Coronary artery (tissue), 2 donors: Measurements from ENCODE around the gene GNAT2.
"Not testable (repeated sequence)": the region's sequence is repeated elsewhere in the genome, so short reads cannot be mapped to it uniquely, and the experiment has no call there.

Experiments
- DNase-seq: peaks from one replicate; pipeline ENCODE4 v3.0.0-alpha.2; 2017; ENCODE audit warnings: low spot score
- H3K27ac ChIP-seq, 2 donors: fragments of 200-600 bp; sonication (generic); one replicate each; pipeline ENCODE4 v1.5.1; 2016 to 2019
- H3K4me3 ChIP-seq: fragments of 200-600 bp; sonication (generic); 2 replicates; pipeline ENCODE4 v1.5.1; 2016; ENCODE audit warnings: mild to moderate bottlenecking, moderate library complexity
- CTCF ChIP-seq: fragments of 200-600 bp; sonication (generic); IDR thresholded peaks from one replicate; pipeline ENCODE4 v1.5.1; 2019; ENCODE audit warnings: antibody characterized with exemption

Gene GNAT2

GRCh38 chr1:109619576-109620400, at the start of gene GNAT2, which contains the start of gene AMPD2:
Gene GNAT2 (minus strand): TSS chr1:109619616. CDS start chr1:109612870, 6,746 bp downstream.
Gene AMPD2 (plus strand): TSS chr1:109619837. CDS start chr1:109621176, 1,339 bp downstream.
- peak; percentile 87 for DNase-seq
- H3K4me3 ChIP-seq, result peak within 1 kb of the TSS; percentile 73

GRCh38 chr1:109668123-109668775, 48.8 kb upstream of the GNAT2 start:
- Histone ChIP-seq H3K27ac (peak overlapping the region in 1 of 2 donors; percentile 82), H3K4me3 (peak overlapping the region; percentile 93)
- no peak for TF ChIP-seq CTCF
- DNase-seq, result no peak

More at GRCh38 chr1:109619576-109620400, at the start of gene GNAT2, which contains the start of gene AMPD2:
- TF ChIP-seq CTCF, result no peak
- peak within 1 kb of the TSS; percentile 84 to 88 for H3K27ac ChIP-seq

- no peak for TF ChIP-seq CTCF
- DNase-seq, result peak; percentile 96
- peak within 1 kb of the TSS; percentile 32 to 82 for H3K27ac ChIP-seq
- H3K4me3 ChIP-seq, result peak within 1 kb of the TSS; percentile 93
These were observed 48.2 kb upstream of the GNAT2 start, which contains the start of gene GSTM2 for GRCh38 chr1:109667452-109668122. Gene GSTM2 (plus strand): TSS chr1:109668057. CDS start chr1:109668116, 59 bp downstream.

- Histone ChIP-seq H3K4me3 (no peak overlapping the region), H3K27ac (no peak overlapping the region)
- DNase-seq, result no peak
- TF ChIP-seq CTCF, result no peak
These were observed 45.3 kb upstream of the GNAT2 start for GRCh38 chr1:109664671-109665070.

GRCh38 chr1:109661391-109661790, 42.0 kb upstream of the GNAT2 start:
- Histone ChIP-seq H3K27ac (no peak overlapping the region), H3K4me3 (no peak overlapping the region)
- no peak for DNase-seq
- no peak for TF ChIP-seq CTCF

GRCh38 chr1:109660691-109661026, 41.2 kb upstream of the GNAT2 start:
- not testable (repeated sequence) for H3K4me3 ChIP-seq, DNase-seq, H3K27ac ChIP-seq

- H3K4me3 ChIP-seq, result no peak overlapping the region
- no peak for TF ChIP-seq CTCF
- no peak overlapping the region for H3K27ac ChIP-seq
- no peak for DNase-seq
These were observed 40.7 kb upstream of the GNAT2 start for GRCh38 chr1:109659997-109660690.
